ENCODE data around the gene ITGB8. TPM values are rescaled to one million over a fixed set of nuclear protein-coding genes. Genes with fewer than 3 reads are reported as not detected.
"Not testable (repeated sequence)": the region's sequence is repeated elsewhere in the genome, so short reads cannot be mapped to it uniquely, and the experiment has no call there.

ITGB8 gene
- total RNA-seq, 1 donor from 2014 or later, result 1.5 TPM

GRCh38 chr7:20383351-20383750 lies 52.7 kb downstream of the ITGB8 start:
- no peak for TF ChIP-seq CTCF (IDR thresholded peaks at IDR 0.05; ENCODE audit: borderline replicate concordance)
- H3K27ac ChIP-seq (replicated peaks), result no peak overlapping the region
- no peaks in the 10 kb centered on the region for H3K36me3 ChIP-seq
- no peak overlapping the region for H3K4me3 ChIP-seq
- intact Hi-C loops (cut with micrococcal nuclease), result no loop called here
- H3K4me1 ChIP-seq, result no peaks in the 10 kb centered on the region
- H3K9me3 ChIP-seq (replicated peaks), result no peaks in the 10 kb centered on the region
- H3K27me3 ChIP-seq (ENCODE audit: low read depth), result no peaks in the 10 kb centered on the region
- no peak for DNase-seq

GRCh38 chr7:20385126-20385525 lies 54.4 kb downstream of the ITGB8 start:
- Histone ChIP-seq H3K36me3 (no peaks in the 10 kb centered on the region), H3K4me3 (no peak overlapping the region), H3K27me3 (ENCODE audit: low read depth) (no peaks in the 10 kb centered on the region), H3K4me1 (no peaks in the 10 kb centered on the region), H3K9me3 (replicated peaks) (no peaks in the 10 kb centered on the region), H3K27ac (replicated peaks) (no peak overlapping the region)
- no peak for DNase-seq
- intact Hi-C loops (cut with micrococcal nuclease), result no loop called here
- no peak for TF ChIP-seq CTCF (IDR thresholded peaks at IDR 0.05; ENCODE audit: borderline replicate concordance)

- TF ChIP-seq CTCF (IDR thresholded peaks at IDR 0.05; ENCODE audit: borderline replicate concordance), result no peak
- intact Hi-C loops (cut with micrococcal nuclease), result no loop called here
- Histone ChIP-seq H3K4me3 (no peak overlapping the region), H3K27ac (replicated peaks) (no peak overlapping the region), H3K4me1 (no peaks in the 10 kb centered on the region), H3K36me3 (no peaks in the 10 kb centered on the region), H3K9me3 (replicated peaks) (no peaks in the 10 kb centered on the region), H3K27me3 (ENCODE audit: low read depth) (no peaks in the 10 kb centered on the region)
- no peak for DNase-seq
These were observed 57.4 kb downstream of the ITGB8 start for GRCh38 chr7:20388084-20388483.

- H3K36me3 ChIP-seq; H3K4me3 ChIP-seq; intact Hi-C loops (cut with micrococcal nuclease); H3K27ac ChIP-seq (replicated peaks); DNase-seq; H3K9me3 ChIP-seq (replicated peaks); H3K4me1 ChIP-seq; H3K27me3 ChIP-seq (ENCODE audit: low read depth): not testable (repeated sequence)
These were observed 58.5 kb downstream of the ITGB8 start for GRCh38 chr7:20389192-20389591.

- TF ChIP-seq CTCF (IDR thresholded peaks at IDR 0.05; ENCODE audit: borderline replicate concordance), result no peak
- Histone ChIP-seq H3K27me3 (ENCODE audit: low read depth) (no peaks in the 10 kb centered on the region), H3K4me1 (no peaks in the 10 kb centered on the region), H3K27ac (replicated peaks) (no peak overlapping the region), H3K4me3 (no peak overlapping the region), H3K36me3 (no peaks in the 10 kb centered on the region), H3K9me3 (replicated peaks) (no peaks in the 10 kb centered on the region)
- intact Hi-C loops (cut with micrococcal nuclease), result no loop called here
- DNase-seq, result no peak
These were observed 62.4 kb downstream of the ITGB8 start for GRCh38 chr7:20393021-20393610.

- Histone ChIP-seq H3K36me3 (no peaks in the 10 kb centered on the region), H3K27me3 (ENCODE audit: low read depth) (no peaks in the 10 kb centered on the region), H3K4me3 (no peak overlapping the region), H3K9me3 (replicated peaks) (no peaks in the 10 kb centered on the region), H3K4me1 (no peaks in the 10 kb centered on the region), H3K27ac (replicated peaks) (no peak overlapping the region)
- DNase-seq, result no peak
- intact Hi-C loops (cut with micrococcal nuclease), result no loop called here
- no peak for TF ChIP-seq CTCF (IDR thresholded peaks at IDR 0.05; ENCODE audit: borderline replicate concordance)
These were observed 62.9 kb downstream of the ITGB8 start for GRCh38 chr7:20393616-20394015.
